Stomach (tissue), 4 donors: ENCODE results near the gene PDE4D.

Experiments used
- POLR2A ChIP-seq, 4 donors: fragments of 450-650 bp; IDR thresholded peaks; one replicate each; pipeline ENCODE4 v1.6.1; 2016; ENCODE audit warnings: antibody characterized with exemption in 4 of 4, control low read depth in 2 of 4, mild to moderate bottlenecking in 1 of 4, moderate library complexity in 1 of 4
- TF ChIP-seq, protein P1 (sequence below), 7 experiments: fragments of 450-650 bp in 4 of 7; fragments of 200-600 bp in 3 of 7; sonication (generic) in 3 of 7; IDR thresholded peaks; one replicate each; pipeline ENCODE4 v1.5.1; 2016 to 2019; ENCODE audit warnings: antibody characterized with exemption in 7 of 7, control low read depth in 2 of 7, mild to moderate bottlenecking in 1 of 7

DNA sequence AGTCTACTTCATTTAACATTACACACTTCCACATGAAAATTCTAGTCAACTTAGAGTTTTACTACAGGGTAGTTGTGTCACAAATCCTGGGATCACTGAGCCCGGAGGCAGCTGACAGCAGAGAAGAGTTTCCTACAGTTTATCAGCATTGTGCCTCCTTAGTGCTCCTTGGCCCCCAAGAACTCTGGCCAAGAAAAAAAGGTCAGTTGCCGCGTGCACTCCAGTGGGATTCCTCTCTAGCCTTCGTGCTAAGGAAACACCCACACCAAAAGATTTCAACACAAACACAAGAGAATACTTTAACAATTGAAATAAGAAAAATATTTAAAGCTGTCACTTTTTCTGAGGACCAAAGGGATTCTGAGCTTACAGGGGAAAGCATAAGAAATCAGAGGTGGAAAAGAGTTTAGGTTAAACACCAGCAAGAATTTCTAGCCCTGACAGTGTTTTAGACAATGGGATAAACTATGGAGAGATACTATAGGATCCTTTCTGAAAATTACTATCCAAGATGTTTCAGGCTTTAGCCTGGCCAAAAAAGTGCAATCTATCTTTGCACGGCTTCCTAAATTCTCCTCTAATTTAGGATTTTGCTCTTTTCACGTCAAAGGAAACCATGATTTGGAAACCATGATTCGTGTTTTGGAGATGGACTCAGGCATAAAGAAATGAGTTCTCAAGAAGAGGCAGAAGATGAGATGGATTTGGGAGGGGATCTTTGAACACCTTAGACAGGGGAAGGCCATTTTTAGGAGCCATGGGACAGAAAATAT lies 703.9 kb downstream of the PDE4D start:
- TF ChIP-seq, protein P1, sequence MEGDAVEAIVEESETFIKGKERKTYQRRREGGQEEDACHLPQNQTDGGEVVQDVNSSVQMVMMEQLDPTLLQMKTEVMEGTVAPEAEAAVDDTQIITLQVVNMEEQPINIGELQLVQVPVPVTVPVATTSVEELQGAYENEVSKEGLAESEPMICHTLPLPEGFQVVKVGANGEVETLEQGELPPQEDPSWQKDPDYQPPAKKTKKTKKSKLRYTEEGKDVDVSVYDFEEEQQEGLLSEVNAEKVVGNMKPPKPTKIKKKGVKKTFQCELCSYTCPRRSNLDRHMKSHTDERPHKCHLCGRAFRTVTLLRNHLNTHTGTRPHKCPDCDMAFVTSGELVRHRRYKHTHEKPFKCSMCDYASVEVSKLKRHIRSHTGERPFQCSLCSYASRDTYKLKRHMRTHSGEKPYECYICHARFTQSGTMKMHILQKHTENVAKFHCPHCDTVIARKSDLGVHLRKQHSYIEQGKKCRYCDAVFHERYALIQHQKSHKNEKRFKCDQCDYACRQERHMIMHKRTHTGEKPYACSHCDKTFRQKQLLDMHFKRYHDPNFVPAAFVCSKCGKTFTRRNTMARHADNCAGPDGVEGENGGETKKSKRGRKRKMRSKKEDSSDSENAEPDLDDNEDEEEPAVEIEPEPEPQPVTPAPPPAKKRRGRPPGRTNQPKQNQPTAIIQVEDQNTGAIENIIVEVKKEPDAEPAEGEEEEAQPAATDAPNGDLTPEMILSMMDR (IDR thresholded peaks at IDR 0.05): no peak
- no peak for TF ChIP-seq POLR2A (IDR thresholded peaks at IDR 0.05)
